Glutamatergic neuron (in vitro differentiated cells): Measurements from ENCODE around the gene PHKB. TPM values are rescaled to one million over a fixed set of nuclear protein-coding genes. Genes with fewer than 3 reads are reported as not detected.

Source experiments
- DNase-seq: peaks from one replicate; pipeline ENCODE4 v3.0.0; 2022
- H3K27ac Mint-ChIP-seq: one replicate; pipeline ENCODE4 v1.8.0; 2020; ENCODE audit warnings: mild to moderate bottlenecking, mixed read lengths, inconsistent platforms; ENCODE audit not compliant: unreplicated experiment
- H3K27me3 Mint-ChIP-seq: one replicate; pipeline ENCODE4 v1.8.0; 2020; ENCODE audit warnings: mild to moderate bottlenecking, moderate library complexity, mixed read lengths, inconsistent platforms; ENCODE audit not compliant: unreplicated experiment
- H3K36me3 Mint-ChIP-seq: one replicate; pipeline ENCODE4 v1.8.0; 2020; ENCODE audit warnings: mild to moderate bottlenecking, mixed read lengths, inconsistent platforms; ENCODE audit not compliant: unreplicated experiment
- H3K4me1 Mint-ChIP-seq: one replicate; pipeline ENCODE4 v1.8.0; 2020; ENCODE audit warnings: mild to moderate bottlenecking, low read depth, mixed read lengths, inconsistent platforms; ENCODE audit not compliant: unreplicated experiment
- H3K4me3 Mint-ChIP-seq: one replicate; pipeline ENCODE4 v1.8.0; 2020; ENCODE audit warnings: mild to moderate bottlenecking, mixed read lengths, inconsistent platforms; ENCODE audit not compliant: unreplicated experiment
- H3K9me3 Mint-ChIP-seq: one replicate; pipeline ENCODE4 v1.8.0; 2020; ENCODE audit warnings: mild to moderate bottlenecking, moderate library complexity, mixed read lengths, inconsistent platforms; ENCODE audit not compliant: unreplicated experiment
- total RNA-seq: library from RNA; stranded (reverse); fragmentation: NEBNext Ultra II Directional; extraction: Animal tissue kit (Norgen Biotek cat#: 25700); gene quantifications from one replicate; pipeline ENCODE4 v1.2.1, GENCODE V29; 2021; ENCODE audit not compliant: unreplicated experiment
- TF ChIP-seq, protein P1 (sequence below): fragments of 200-600 bp; sonication (generic); IDR thresholded peaks from one replicate; pipeline ENCODE4 v1.5.0; 2021; ENCODE audit not compliant: partially characterized antibody, unreplicated experiment

PHKB gene
- total RNA-seq, 1 donor from 2014 or later: 123 TPM

DNA sequence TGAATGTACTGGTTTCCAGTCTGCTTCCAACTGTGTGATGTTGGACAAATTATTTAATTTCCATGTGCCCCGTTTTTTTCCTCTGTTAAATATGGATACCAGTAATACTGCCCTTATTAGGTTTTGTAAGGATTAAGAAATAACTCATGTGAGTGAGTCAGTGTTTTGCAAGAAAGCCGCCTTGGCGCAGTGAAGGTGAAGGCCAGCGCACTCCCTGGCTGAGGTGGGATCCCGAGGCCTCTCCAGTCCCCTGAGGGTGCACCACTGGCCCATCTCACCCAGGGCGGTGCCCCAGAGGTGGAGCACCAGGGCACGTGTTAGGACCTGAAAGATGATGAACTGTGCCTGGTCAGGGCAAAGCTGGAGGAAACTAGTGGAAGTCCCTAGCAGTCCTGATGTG, 43.5 kb downstream of the PHKB start:
- H3K4me1 Mint-ChIP-seq: no peaks in the 10 kb centered on the region
- no peaks in the 10 kb centered on the region for H3K9me3 Mint-ChIP-seq
- DNase-seq: no peak
- H3K27ac Mint-ChIP-seq: no peak overlapping the region
- peaks cover 5% of the 10 kb centered on the region for H3K36me3 Mint-ChIP-seq
- H3K4me3 Mint-ChIP-seq: no peak overlapping the region
- H3K27me3 Mint-ChIP-seq: no peaks in the 10 kb centered on the region
- TF ChIP-seq, protein P1, sequence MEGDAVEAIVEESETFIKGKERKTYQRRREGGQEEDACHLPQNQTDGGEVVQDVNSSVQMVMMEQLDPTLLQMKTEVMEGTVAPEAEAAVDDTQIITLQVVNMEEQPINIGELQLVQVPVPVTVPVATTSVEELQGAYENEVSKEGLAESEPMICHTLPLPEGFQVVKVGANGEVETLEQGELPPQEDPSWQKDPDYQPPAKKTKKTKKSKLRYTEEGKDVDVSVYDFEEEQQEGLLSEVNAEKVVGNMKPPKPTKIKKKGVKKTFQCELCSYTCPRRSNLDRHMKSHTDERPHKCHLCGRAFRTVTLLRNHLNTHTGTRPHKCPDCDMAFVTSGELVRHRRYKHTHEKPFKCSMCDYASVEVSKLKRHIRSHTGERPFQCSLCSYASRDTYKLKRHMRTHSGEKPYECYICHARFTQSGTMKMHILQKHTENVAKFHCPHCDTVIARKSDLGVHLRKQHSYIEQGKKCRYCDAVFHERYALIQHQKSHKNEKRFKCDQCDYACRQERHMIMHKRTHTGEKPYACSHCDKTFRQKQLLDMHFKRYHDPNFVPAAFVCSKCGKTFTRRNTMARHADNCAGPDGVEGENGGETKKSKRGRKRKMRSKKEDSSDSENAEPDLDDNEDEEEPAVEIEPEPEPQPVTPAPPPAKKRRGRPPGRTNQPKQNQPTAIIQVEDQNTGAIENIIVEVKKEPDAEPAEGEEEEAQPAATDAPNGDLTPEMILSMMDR: no peak

DNA sequence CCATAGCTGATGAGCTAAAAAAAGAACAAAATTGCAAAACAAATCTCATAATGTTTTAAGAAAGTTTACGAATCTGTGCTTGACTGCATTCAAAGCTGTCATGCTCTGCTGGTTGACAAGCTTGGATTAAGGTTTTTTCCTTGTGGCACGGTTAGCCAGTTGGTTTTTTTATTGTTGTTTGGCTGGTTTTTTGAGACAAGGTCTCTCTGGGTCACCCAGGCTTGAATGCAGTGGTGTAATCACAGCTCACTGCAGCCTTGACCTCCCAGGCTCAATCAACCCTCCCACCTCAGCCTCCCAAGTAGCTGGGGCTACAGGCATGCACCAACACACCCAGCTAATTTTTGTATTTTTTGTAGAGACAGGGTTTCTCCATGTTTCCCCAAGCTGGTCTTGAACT, 45.7 kb downstream of the PHKB start:
- H3K27ac Mint-ChIP-seq: no peak overlapping the region
- no peaks in the 10 kb centered on the region for H3K4me1 Mint-ChIP-seq
- no peaks in the 10 kb centered on the region for H3K27me3 Mint-ChIP-seq
- no peak for DNase-seq
- no peak overlapping the region for H3K4me3 Mint-ChIP-seq
- TF ChIP-seq, protein P1: no peak
- peaks cover 5% of the 10 kb centered on the region for H3K36me3 Mint-ChIP-seq
- H3K9me3 Mint-ChIP-seq: no peaks in the 10 kb centered on the region

DNA sequence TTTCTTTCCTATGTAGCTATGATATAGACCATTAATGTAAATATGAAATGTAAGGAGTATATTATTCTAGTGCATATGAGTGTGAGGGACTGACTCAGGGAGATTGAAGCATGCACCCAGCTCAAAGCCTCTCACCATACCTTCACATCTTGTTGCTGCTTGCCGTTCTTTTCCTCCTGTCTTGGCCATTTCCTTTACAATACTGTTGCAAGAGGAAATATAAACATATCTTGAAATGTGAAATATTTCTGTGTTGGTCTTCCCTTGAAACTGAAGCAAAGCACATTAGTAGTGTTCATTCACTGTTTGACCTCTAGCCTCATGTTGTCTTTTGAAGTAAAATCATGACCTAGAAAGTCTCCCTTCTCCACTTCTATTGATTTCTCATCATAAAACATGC, 46.6 kb downstream of the PHKB start:
- TF ChIP-seq, protein P1: no peak
- no peaks in the 10 kb centered on the region for H3K4me1 Mint-ChIP-seq
- H3K4me3 Mint-ChIP-seq: no peak overlapping the region
- H3K9me3 Mint-ChIP-seq: no peaks in the 10 kb centered on the region
- no peaks in the 10 kb centered on the region for H3K27me3 Mint-ChIP-seq
- no peak overlapping the region for H3K27ac Mint-ChIP-seq
- peaks cover 5% of the 10 kb centered on the region for H3K36me3 Mint-ChIP-seq
- no peak for DNase-seq

DNA sequence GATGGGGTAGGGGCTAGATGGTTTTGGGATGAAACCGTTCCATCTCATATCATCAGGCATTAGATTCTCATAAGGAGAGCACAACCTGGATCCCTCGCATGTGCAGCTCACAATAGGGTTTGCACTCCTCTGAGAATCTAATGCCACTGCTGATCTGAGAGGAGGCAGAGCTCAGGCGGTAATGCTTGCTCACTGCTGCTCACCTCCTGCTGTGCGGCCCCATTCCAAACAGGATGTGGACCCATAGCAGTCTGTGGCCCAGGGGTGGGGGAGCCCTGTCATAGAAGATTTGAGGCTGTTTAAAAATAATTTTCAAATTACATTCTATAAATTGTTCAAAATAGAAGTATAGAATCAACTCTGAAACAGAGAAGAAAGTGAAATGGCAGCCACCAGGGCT, 50.8 kb downstream of the PHKB start:
- no peak for DNase-seq
- no peak overlapping the region for H3K27ac Mint-ChIP-seq
- H3K27me3 Mint-ChIP-seq: no peaks in the 10 kb centered on the region
- peaks cover 3% of the 10 kb centered on the region for H3K4me1 Mint-ChIP-seq
- no peaks in the 10 kb centered on the region for H3K9me3 Mint-ChIP-seq
- no peak overlapping the region for H3K4me3 Mint-ChIP-seq
- TF ChIP-seq, protein P1: no peak
- no peaks in the 10 kb centered on the region for H3K36me3 Mint-ChIP-seq

DNA sequence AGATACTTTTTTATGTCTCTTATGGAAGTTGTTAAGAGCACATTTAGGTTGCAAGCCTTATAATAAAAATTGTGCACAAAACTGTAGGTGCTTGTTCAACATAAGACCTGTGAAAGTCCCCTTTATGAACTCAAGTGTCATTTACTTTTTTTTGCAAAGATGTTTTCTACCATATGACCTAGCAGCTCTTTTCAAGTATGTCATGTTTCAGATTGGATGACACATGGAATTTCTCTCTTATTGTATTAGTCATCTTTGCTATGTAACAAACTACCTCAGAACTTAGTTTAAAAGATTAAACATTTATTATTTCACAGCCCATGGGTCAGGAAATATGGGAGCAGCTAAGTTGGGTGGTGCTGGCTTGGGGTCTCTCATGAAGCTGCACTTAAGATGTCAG, 57.9 kb downstream of the PHKB start:
- peaks cover 2% of the 10 kb centered on the region for H3K9me3 Mint-ChIP-seq
- TF ChIP-seq, protein P1: no peak
- H3K4me1 Mint-ChIP-seq: peaks cover 5% of the 10 kb centered on the region
- H3K4me3 Mint-ChIP-seq: no peak overlapping the region
- H3K36me3 Mint-ChIP-seq: peaks cover 14% of the 10 kb centered on the region
- H3K27ac Mint-ChIP-seq: no peak overlapping the region
- H3K27me3 Mint-ChIP-seq: no peaks in the 10 kb centered on the region
- DNase-seq: no peak
